Activated CD8-positive, alpha-beta memory T cell treated with anti-CD3 and anti-CD28 coated beads, Interleukin-2, amount 50 U/mL, for 4 hours (primary cell): ENCODE measurements around the gene INPP5J.

Source experiments
- DNase-seq: peaks from one replicate; pipeline ENCODE4 v3.0.0-alpha.2; 2020

INPP5J gene

DNA sequence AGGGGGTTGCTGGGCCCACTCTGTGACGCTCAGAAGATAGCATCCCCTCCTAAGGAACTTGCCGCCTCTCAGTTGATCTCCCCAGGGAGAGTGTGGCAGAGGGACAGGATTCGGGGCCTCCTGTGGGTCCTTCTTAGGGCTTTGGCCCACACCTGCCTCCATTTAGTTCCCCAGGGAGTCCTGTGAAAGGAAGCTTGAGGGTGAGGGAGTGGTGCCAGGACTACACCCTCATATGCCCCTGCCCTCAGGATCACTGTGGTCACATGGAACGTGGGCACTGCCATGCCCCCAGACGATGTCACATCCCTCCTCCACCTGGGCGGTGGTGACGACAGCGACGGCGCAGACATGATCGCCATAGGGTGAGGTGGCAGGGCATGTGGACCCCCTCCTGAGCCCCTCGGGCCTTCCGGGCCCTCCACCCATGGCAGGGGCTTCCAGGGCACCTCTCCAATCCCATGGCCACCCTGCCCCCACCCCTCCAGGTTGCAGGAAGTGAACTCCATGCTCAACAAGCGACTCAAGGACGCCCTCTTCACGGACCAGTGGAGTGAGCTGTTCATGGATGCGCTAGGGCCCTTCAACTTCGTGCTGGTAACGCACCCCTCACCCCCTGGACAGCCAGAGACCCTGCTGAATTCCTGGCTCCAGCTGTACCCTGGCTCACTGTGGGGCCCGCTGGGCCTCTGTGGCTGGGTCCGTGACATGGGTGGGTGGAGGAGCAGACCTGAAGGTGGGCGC is 3.5 kb downstream of the INPP5J start:
- no peak for DNase-seq

DNA sequence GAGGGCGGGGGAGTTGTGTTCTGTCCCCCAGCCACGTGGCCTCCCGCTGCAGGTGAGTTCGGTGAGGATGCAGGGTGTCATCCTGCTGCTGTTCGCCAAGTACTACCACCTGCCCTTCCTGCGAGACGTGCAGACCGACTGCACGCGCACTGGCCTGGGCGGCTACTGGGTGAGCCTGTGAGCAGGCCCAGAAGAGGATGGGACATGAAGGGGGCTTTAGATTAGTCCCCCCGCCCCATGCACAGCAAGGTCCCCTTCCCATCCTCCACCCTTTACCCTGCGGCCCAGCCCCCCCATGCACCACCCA is 4.1 kb downstream of the INPP5J start:
- DNase-seq = no peak

DNA sequence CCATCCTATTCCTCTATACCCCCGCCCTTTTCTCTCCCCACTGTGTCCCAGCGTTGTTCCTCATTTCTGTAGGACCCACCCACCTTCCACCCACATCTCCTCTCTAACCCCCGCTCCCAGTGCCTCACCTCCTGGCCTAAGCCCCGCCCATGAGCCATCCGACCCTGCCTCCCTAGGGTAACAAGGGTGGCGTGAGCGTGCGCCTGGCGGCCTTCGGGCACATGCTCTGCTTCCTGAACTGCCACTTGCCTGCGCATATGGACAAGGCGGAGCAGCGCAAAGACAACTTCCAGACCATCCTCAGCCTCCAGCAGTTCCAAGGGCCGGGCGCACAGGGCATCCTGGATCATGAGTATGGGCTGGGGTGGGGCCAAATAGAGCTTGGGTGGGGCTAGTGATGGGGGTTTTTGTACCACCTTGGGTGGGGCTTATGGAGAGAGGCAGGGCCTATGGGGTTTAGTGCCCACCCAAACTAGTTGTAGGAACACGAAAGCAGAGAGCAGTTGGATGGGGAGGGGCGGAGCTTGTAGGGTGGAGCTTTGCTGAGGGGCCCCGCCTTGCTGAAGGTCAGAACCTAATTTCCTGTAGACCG is 4.5 kb downstream of the INPP5J start:
- DNase-seq = no peak

DNA sequence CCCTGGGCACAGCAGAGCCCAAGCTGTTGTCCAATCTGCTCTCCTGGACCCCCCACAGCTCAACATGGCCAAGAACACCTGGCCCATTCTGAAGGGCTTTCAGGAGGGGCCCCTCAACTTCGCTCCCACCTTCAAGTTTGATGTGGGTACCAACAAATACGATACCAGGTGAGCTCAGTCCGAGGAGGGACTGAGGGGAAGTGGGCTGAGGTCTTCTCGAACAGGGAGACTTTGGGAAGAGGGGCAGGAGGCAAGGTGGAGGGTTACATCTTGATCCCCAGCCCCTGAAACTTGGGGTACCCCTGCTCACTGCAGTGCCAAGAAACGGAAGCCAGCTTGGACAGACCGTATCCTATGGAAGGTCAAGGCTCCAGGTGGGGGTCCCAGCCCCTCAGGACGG is 5.4 kb downstream of the INPP5J start:
- DNase-seq = no peak

DNA sequence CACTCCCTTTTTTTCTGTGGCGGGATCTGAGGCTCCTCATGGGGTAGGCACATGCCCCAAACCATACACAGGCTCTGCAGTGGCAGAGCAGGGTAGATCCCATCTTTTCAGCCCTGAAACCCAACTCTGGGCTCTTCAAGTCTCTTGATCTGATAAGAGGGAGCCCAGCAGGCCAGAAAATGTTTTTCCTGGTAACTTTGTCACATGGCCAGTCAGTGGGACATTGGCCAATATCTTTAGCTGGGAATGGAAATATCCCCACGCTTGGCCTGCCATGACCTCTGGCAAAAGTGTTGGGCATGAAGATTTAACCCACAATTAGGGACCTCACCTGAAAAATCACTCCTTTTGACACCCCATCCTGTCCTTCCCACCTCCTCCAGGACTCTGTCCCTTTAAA is 8.1 kb downstream of the INPP5J start:
- no peak for DNase-seq

DNA sequence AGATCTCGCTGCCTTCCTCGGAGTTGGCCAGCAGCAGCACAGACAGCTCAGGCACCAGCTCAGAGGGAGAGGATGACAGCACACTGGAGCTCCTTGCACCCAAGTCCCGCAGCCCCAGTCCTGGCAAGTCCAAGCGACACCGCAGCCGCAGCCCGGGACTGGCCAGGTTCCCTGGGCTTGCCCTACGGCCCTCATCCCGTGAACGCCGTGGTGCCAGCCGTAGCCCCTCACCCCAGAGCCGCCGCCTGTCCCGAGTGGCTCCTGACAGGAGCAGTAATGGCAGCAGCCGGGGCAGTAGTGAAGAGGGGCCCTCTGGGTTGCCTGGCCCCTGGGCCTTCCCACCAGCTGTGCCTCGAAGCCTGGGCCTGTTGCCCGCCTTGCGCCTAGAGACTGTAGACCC is 11.1 kb downstream of the INPP5J start:
- no peak for DNase-seq

DNA sequence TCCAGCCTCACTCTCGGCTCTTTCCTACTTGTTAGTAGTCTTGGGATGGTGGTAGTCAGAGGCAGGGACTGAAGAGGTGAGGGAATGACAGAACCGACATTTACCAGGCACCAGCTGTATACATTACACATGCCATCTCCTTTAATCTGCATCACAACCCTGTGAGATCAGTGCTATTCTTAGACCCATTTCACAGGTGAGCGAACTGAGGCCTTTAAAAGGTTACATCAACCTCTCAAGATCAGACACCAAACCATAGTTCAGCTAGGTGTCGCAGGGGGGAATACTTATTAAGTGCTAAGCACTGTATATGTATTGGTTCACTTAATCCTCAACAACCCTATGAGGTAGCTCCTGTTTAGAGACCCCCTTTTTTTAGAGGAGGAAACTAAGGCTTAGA is 11.9 kb downstream of the INPP5J start:
- no peak for DNase-seq

DNA sequence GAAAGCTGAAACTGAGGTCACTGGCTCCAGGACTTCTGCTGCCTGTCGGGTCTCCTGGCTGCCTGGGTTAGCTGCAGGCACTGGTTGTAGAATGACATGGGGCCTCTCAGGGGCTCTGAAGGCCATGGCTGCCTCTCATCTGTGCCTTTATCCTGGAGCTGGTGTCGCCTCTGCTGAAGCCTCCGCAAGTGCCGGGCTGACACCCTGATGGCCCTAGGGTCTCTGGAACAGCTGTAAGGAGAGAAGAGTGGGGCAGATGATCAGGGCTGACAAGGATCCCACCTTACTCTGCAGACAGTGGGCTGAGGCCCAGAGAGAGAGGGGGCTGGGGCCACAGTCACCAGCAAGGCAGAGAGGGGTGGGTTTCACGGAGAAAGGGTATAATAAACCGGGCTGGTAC is 12.9 kb downstream of the INPP5J start:
- DNase-seq = no peak

DNA sequence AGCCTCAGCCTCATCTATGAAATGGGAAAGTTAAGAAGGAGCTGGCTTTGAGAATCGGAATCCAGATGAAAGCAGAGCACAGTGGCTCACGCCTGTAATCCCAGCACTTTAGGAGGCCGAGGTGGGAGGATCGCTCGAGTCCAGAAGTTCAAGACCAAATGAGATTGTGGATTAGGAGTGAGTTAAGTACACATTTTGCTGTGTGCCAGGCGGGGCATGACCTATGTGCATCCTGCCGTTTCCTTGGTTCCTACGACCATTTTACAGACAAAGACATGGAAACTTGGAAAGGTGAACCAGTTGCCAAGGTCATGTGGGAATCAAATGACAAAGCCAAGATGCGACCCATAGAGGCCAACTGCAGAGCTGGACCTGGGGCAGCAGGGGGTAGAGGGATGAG is 13.4 kb downstream of the INPP5J start:
- DNase-seq = no peak

DNA sequence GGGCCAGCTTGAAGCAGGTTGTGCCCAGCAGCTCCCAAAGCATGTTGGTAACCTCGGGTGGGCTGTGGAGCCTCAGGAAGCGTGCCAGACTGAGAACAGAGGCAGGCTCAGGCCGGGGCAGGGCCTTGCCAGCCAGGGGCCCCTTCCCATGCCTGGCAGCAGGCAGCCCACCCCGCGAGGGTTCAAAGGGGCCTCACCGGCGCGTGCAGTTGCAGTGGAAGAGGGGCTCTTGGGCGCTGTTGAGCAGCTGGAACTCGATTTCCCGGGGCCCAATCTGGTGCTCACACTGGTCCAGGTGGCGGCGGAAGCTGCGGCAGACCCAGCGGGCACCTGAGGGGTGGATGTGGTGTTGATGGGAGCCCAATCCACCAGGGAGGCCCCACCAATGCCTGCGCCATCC is 13.9 kb downstream of the INPP5J start:
- no peak for DNase-seq

DNA sequence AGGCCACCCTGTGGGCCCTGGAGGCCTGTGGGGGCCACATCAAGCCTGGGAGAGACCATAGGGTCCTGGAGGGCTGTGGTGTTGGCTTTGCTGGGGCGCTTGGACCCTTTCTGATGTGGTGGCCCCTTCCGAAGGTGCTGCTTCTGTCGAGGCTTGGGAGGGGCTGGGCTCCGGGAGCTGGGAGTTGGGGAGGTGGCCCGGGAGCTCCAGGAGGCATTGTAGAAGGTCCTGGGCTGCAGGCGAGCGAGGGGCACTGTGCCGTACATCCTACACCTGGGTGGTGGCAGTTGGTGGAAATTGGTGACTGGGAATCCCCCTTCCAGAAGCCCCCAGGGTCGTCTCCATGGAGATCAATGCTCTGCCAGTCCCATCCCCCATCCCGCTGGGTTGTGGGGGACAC is 15.0 kb downstream of the INPP5J start:
- no peak for DNase-seq

DNA sequence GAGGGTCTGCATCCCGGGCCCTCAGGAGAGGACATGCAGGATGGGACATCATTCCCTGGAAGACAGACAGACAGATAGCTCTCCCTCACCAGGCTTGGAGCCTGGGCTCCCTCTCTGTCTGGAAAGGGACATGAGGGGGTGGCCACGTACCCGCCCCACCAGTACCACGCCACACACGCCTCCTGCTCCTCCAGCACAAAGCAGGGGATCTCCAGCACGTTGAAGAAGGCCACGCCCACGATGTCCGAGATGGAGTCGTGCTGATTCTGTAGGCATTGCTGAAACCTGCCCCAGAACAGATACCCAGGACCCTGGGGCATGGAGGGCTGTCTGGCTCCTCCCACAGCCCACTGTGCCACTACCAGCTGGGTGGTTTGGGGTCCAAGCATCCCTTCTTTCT is 15.4 kb downstream of the INPP5J start:
- no peak for DNase-seq

DNA sequence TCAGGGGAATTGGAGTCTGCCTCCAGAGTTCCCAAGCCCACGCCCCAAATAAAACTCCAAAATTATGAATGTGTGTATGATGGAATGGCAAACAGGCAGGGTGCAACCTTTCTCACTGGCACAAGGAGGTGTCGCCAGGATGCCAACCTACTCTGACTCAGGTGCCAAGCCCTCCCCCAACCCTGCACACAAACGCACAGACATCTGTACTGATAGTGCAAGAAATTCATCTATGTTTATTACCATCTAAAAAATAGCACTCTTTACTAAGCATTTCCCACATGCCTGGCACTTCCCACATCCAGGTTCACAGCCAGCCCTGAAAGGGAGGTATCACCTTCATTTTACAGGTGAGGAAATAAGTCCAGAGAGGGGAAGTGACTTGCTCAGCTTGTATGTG is 16.3 kb downstream of the INPP5J start:
- no peak for DNase-seq

DNA sequence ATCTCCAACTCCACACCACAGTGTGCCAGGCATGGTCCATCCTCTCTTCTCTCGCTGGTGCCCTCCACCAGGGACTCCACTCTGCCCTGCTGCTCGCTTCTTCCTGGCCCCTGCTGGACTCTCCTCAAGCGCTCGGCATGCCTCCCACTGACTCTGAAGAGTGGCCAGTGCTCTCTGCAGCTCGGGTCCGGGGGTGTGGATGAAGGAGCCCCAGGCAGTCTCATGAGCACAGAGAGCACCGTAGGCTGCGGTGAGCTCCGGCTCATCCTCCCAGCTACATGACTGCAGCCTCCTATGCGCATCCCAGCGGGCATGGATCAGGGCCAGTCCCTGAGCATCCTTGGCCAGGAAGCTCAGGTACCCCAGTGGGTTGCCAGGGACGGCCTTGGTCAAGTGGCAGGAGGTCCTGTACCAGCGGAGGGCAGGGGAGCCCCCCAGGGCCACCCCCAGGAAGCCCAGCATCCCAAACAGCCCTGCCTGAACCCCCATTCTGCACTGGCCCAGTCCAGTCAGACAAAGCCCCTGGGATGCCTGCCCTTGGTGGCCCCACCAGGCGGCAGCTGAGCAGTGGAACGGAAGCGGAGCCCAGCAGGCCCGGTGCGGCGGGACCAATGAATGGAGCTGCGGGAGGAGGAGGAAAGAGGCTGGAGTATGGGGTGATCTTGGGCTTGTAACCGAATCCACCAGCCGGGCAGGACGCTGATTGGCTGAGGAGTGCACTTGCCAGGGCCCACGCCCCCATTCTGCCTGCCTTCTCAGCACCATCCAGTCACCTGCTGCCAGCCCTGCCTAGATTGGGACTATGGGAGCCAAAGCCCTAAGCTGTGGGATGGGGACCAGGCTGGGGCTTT is 17.3 kb downstream of the INPP5J start, which contains the start of gene PLA2G3:
PLA2G3 (minus strand) TSS at position 643 of the 851 bp plus-strand sequence; CDS start at position 489, 154 bp downstream.
- no peak for DNase-seq

DNA sequence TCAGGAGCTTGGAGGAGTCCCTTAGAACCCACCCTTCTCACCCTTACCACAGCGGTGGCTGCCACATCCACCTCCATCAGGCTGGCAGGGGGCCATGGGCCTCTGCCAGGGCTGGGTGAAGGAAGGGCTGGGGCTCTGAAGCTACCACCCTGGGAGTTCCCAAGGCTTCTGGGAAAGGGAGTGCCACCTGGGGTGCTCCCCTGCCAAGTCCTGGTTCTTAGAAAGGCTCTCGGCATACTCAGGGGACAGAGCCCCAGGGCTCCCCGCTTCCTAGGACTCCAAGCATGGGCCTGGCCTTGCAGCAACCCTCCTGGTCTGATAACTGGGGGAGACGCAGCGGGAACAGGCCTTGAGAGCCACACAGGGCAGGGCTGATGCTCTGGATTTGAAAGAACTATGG is 18.0 kb downstream of the INPP5J start:
- DNase-seq = no peak

DNA sequence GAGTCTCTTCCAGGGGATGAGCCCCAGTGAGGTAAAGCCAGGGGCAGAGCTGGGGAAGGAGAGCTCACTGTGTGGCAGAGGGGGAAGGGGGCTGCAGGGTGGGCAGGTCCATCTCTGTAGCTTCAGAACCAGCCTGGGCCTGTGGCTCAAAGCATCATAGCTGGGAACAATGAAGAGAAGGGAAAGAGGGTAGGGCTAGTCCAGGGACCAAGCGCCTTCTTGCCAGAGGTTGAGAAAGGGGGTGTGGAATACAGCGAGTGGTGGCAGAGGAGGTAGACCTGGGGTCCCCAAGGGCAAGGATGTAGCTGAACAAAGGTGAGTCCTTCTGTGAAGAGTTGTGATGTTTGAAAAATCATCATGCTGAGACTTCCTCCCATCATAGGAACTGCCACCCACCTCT is 18.8 kb downstream of the INPP5J start:
- no peak for DNase-seq

DNA sequence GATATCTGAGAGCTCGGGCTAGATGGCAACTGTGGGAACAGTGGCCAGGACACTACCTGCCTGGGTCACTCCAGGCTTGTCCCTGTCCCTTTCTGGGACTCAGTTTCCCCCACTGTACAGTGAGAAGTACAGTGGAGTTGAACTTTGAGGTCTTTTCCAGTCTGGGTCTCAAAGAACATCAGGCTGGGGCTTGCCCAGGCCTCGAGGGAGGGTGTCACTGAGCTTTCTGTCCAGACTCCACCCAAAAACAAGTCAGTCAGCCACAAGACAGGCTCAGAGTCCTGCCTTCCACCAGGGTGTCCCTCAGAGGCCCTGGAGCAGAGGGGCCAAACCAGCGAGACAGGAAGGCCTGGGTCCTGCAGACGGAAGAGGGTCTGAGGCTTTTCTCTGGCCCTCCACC is 19.5 kb downstream of the INPP5J start:
- no peak for DNase-seq

DNA sequence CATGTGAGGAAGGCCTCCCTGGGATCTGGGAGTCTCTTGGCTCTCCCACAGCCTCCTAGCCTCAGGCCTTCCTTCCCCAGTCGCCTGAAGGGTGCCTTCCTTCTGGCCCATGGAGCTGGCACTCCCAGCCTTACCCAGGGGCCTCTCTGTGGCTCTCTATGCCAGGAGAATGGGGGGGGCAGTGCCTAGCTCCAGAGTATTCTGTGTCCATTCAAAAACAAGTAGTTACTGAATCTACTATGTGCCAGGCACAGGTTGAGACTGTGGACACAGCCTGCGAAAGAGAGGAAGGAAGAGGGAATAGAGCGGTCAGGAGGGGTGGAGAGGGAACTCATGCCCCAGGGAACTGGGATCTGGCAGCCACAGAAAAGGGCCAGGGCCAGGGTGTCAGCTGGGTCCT is 20.3 kb downstream of the INPP5J start:
- no peak for DNase-seq

DNA sequence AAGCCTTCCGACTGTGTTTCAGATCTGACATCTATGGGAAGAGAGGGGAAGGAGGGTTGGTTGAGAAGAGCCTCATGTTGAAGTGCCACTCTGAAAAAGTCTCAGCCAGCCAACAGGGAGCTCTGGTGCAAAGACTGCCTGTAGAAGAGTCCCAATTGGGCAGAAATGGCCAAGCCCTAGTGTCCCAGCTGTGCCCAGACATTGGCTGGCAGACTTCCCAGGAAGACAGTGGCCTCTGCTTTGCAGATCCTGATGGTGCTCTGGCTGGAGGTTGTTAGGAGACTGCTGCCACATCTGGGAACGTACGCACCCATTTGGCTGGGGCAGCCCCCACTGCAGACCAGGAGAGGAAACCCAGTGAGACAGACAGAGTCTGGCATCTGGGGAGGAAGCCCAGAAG is 20.8 kb downstream of the INPP5J start:
- no peak for DNase-seq

DNA sequence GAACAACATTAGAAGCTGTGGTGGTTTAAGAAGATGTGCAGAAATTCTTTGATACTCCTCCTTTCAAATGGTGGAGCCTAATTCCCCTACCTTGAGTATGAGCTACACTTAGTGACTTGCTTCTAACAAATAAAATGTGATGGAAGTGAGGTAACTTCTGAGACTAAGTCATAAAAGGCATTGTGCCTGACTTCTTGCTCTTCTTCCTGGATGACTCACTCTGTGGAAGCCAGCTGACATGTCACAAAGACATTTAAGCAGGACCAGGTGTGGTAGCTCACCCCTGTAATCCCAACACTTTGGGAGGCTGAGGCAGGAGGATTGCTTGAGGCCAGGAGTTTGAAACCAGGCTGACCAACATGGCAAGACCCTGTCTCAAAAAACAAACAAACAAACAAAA is 21.5 kb downstream of the INPP5J start:
- DNase-seq = no peak

DNA sequence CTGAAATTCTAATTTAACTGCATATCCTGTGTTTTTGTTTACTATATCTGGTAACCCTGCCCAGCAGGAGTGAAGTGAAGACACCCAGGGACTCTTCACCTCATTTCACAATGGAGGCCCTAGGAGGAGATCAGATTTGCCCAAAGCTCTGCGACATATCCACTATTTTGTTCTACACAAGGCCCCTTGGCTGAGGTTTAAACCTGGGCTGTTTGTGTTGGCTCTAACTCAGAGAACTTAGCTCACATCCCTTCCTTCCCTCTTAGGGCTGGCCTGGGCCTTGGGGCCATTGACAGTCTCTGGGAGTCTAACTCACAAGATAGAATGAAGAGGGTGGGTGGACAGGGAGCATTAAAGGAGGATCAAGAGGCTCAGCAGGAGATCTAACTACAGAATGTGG is 25.7 kb downstream of the INPP5J start:
- DNase-seq = no peak

DNA sequence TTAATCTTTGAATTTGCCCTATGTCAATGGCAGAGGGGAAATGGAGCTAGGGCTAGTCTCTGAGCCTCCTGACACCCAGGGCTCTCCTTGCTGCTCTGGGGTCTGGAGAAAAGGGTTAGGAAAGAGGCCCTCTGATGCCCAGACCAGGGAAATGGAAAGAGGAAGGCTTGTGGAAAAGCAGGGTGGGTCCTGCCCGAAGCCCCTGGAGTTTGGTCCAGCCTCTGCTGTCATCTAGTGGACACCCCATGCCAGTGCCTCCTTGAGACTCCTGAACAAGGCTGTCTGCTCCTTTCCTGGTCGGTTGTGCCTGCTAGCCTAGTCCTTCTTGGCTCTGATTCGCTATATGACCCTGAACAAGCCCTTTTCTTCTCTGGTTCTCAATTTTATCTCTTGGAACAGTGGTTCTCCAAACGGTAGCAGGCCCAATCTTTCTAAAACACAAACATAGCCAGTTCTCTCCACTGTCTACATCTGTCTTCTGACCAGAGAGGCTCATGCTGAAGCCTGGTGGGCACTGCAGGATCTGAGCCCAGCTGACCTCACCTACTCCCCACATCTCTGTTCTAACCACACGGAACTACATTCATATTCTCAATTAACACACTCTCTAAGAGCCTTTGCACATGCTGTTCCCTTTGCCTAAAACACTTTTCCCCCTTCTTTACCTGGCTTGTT is 26.3 kb downstream of the INPP5J start:
- no peak for DNase-seq

DNA sequence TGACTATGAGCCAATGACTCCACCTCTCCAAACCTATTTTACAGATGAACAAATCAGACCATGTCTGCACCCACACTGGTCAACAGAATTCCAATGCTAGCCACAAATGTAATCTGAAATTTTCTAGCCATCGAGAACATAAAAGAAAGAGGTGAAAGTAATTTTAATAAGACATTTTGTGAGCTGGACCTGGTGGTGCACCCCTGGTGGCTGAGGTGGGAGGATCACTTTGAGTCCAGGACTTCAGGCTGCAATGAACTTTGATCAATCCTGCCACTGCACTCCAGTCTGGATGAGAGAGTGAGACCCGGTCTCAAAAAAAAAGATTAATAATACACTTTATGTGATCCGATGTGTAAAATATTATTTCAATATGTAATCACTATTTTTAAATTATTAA is 27.8 kb downstream of the INPP5J start:
- DNase-seq = no peak

DNA sequence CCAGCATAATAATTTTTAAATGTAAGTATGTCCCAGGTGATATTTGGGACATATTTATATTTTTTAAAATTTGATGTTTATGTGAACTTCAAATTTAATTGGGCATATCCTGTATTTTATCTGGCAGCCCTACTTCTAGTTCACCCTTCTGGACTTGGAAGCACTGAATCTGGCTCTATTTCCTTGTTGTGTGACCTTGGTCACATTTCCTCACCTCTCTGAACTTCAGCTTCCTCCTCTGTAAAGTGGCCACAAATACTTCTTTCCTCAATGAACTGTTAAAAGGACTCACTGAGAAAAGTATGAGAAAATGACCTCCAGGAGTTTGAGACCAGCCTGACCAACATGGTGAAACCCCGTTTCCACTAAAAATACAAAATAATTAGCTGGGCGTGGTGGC is 29.1 kb downstream of the INPP5J start:
- no peak for DNase-seq
